CD14-positive monocyte (primary cell): ENCODE measurements around the gene MYADML2. TPM values are rescaled to one million over a fixed set of nuclear protein-coding genes. Genes with fewer than 3 reads are reported as not detected.
"Not testable (repeated sequence)": the region's sequence is repeated elsewhere in the genome, so short reads cannot be mapped to it uniquely, and the experiment has no call there.

Source experiments
- DNase-seq, 3 donors: peaks; one replicate each; pipeline ENCODE4 v3.0.0-alpha.2; 2011 to 2022
- H2AFZ ChIP-seq: 2 replicates; pipeline ENCODE4 v1.6.0; 2012; ENCODE audit warnings: mild to moderate bottlenecking, low read depth, low read length, inconsistent platforms; ENCODE audit not compliant: insufficient read depth, poor library complexity, severe bottlenecking
- H3K27ac ChIP-seq, 2 donors: 1 replicate in 1 of 2; 2 replicates in 1 of 2; pipeline ENCODE4 v1.5.1; 2012 to 2013; ENCODE audit warnings: low read length in 2 of 2, control low read depth in 1 of 2, inconsistent platforms in 1 of 2, low read depth in 1 of 2, mild to moderate bottlenecking in 1 of 2
- H3K27me3 ChIP-seq, 2 donors: one replicate each; pipeline versions ENCODE4 v1.6.0 to v1.6.1; 2011 to 2013; ENCODE audit warnings: low read length in 2 of 2; ENCODE audit not compliant: control insufficient read depth in 2 of 2, insufficient read depth in 2 of 2
- H3K36me3 ChIP-seq, 2 donors: replicated peaks in 1 of 2; 1 replicate in 1 of 2; 2 replicates in 1 of 2; pipeline versions ENCODE4 v1.5.1 to v1.6.1; 2012 to 2013; ENCODE audit warnings: low read length in 2 of 2, control low read depth in 1 of 2, inconsistent platforms in 1 of 2, mild to moderate bottlenecking in 1 of 2; ENCODE audit not compliant: insufficient read depth in 2 of 2, control insufficient read depth in 1 of 2
- H3K4me1 ChIP-seq, 2 donors: 1 replicate in 1 of 2; 2 replicates in 1 of 2; pipeline versions ENCODE4 v1.5.1 to v1.6.1; 2012 to 2013; ENCODE audit warnings: low read length in 2 of 2, control low read depth in 1 of 2, inconsistent platforms in 1 of 2, mild to moderate bottlenecking in 1 of 2, moderate library complexity in 1 of 2; ENCODE audit not compliant: insufficient read depth in 2 of 2, control insufficient read depth in 1 of 2
- H3K4me2 ChIP-seq: replicated peaks from 2 replicates; pipeline ENCODE3; 2012; ENCODE audit warnings: low read length, moderate library complexity, mild to moderate bottlenecking; ENCODE audit not compliant: poor library complexity, severe bottlenecking; ENCODE audit errors: extremely low read depth
- H3K4me3 ChIP-seq, 3 experiments: fragments of 200-600 bp in 1 of 3; sonication (generic) in 1 of 3; replicated peaks in 1 of 3; 1 replicate in 2 of 3; 2 replicates in 1 of 3; pipeline ENCODE4 v1.5.1; 2011 to 2013; ENCODE audit warnings: low read length in 3 of 3, mild to moderate bottlenecking in 3 of 3, control low read depth in 2 of 3, low read depth in 2 of 3, inconsistent platforms in 1 of 3, moderate library complexity in 1 of 3
- H3K79me2 ChIP-seq: 2 replicates; pipeline ENCODE4 v1.6.0; 2012; ENCODE audit warnings: mild to moderate bottlenecking, control low read depth, inconsistent platforms, low read length, moderate library complexity; ENCODE audit not compliant: insufficient read depth
- H3K9ac ChIP-seq: 2 replicates; pipeline ENCODE4 v1.6.0; 2017; ENCODE audit warnings: low read length, mild to moderate bottlenecking; ENCODE audit not compliant: insufficient read depth, poor library complexity, severe bottlenecking
- H3K9me3 ChIP-seq, 2 donors: replicated peaks in 1 of 2; 1 replicate in 1 of 2; 2 replicates in 1 of 2; pipeline versions ENCODE4 v1.5.1 to v1.6.1; 2012 to 2013; ENCODE audit warnings: low read length in 2 of 2, control low read depth in 1 of 2; ENCODE audit not compliant: control insufficient read depth in 1 of 2, insufficient read depth in 1 of 2
- H4K20me1 ChIP-seq: 2 replicates; pipeline ENCODE4 v1.6.0; 2012; ENCODE audit warnings: mild to moderate bottlenecking, low read length, control low read depth, moderate library complexity; ENCODE audit not compliant: insufficient read depth
- H3K27ac Mint-ChIP-seq, 7 donors: one replicate each; pipeline ENCODE4 v1.8.0; 2020; ENCODE audit warnings: mild to moderate bottlenecking in 7 of 7, mixed read lengths in 7 of 7, moderate library complexity in 6 of 7, inconsistent platforms in 2 of 7
- H3K27me3 Mint-ChIP-seq, 3 donors: one replicate each; pipeline ENCODE4 v1.8.0; 2021 to 2022; ENCODE audit warnings: low read depth in 3 of 3, mild to moderate bottlenecking in 3 of 3, mixed read lengths in 3 of 3, moderate library complexity in 3 of 3, inconsistent platforms in 1 of 3
- H3K36me3 Mint-ChIP-seq, 2 donors: one replicate each; pipeline ENCODE4 v1.8.0; 2020; ENCODE audit warnings: mixed read lengths in 2 of 2, inconsistent platforms in 1 of 2, mild to moderate bottlenecking in 1 of 2
- H3K4me1 Mint-ChIP-seq: one replicate; pipeline ENCODE4 v1.8.0; 2020; ENCODE audit warnings: mild to moderate bottlenecking, mixed read lengths
- H3K4me3 Mint-ChIP-seq, 2 donors: one replicate each; pipeline ENCODE4 v1.8.0; 2020; ENCODE audit warnings: mild to moderate bottlenecking in 2 of 2, mixed read lengths in 2 of 2, moderate library complexity in 1 of 2
- H3K9me3 Mint-ChIP-seq, 7 donors: one replicate each; pipeline ENCODE4 v1.8.0; 2020 to 2022; ENCODE audit warnings: mixed read lengths in 7 of 7, mild to moderate bottlenecking in 6 of 7, moderate library complexity in 6 of 7, inconsistent platforms in 2 of 7
- CTCF ChIP-seq: fragments of 200-600 bp; IDR thresholded peaks from one replicate; pipeline ENCODE4 v1.8.0; 2022; ENCODE audit warnings: antibody characterized with exemption, mild to moderate bottlenecking
- WGBS: methylation state at CpG from one replicate; pipeline ENCODE4 v1.1.5; 2013; ENCODE audit warnings: missing lambda C conversion rate; ENCODE audit not compliant: insufficient coverage; 5-methylcytosine and 5-hydroxymethylcytosine counted together
- intact Hi-C, 2 donors: fragments of 100-400 bp; cut with micrococcal nuclease; formaldehyde crosslinking; loops; one replicate each; pipeline versions ENCODE4 v1.15.0 to v1.15.1; 2023
- polyA plus RNA-seq, 3 donors: library from polyadenylated mRNA; depleted of rRNA in 1 of 3; unstranded in 2 of 3; stranded (reverse) in 1 of 3; fragments of 300-500 nt in 2 of 3; fragments of >200 nt in 1 of 3; fragmentation: Illumina TruSeq in 2 of 3; gene quantifications; 1 replicate in 2 of 3; 2 replicates in 1 of 3; pipeline ENCODE4 v1.2.3, GENCODE V29; 2012 to 2021

MYADML2 gene
- polyA plus RNA-seq, 3 donors: not detected

GRCh38 chr17:81954131-81955057, 7.4 kb upstream of the MYADML2 start:
- no peak overlapping the region for H3K27ac Mint-ChIP-seq

GRCh38 chr17:81953443-81953842, 6.4 kb upstream of the MYADML2 start:
- not testable (repeated sequence) for H3K4me3 ChIP-seq

More at GRCh38 chr17:81954131-81955057, 7.4 kb upstream of the MYADML2 start:
- no peak overlapping the region for H3K9ac ChIP-seq
- peaks cover 10 to 17% of the 10 kb centered on the region in 2 donors for H3K27me3 ChIP-seq
- Mint-ChIP-seq H3K27me3 (peaks cover 19 to 35% (median 28%) of the 10 kb centered on the region in 3 donors), H3K9me3 (peaks cover 0 to 7% (median 5%) of the 10 kb centered on the region in 7 donors), H3K36me3 (peaks cover 0 to 3% of the 10 kb centered on the region in 2 donors), H3K4me1 (peaks cover 3% of the 10 kb centered on the region), H3K4me3 (no peak overlapping the region)
- no peak for DNase-seq
- H4K20me1 ChIP-seq: no peaks in the 10 kb centered on the region
- H3K27ac ChIP-seq: no peak overlapping the region
- no peaks in the 10 kb centered on the region for H3K79me2 ChIP-seq
- H3K4me1 ChIP-seq: peaks cover 6 to 8% of the 10 kb centered on the region in 2 donors
- no peaks in the 10 kb centered on the region for H3K9me3 ChIP-seq
- 92% methylated on average over 7 of the region's 19 CpGs for WGBS
- intact Hi-C loops: no loop called here
- H2AFZ ChIP-seq: no peak overlapping the region
- H3K36me3 ChIP-seq: no peaks in the 10 kb centered on the region
- TF ChIP-seq CTCF: no peak
- H3K4me2 ChIP-seq: no peak overlapping the region
- H3K4me3 ChIP-seq: no peak overlapping the region

More at GRCh38 chr17:81953443-81953842, 6.4 kb upstream of the MYADML2 start:
- H3K9me3 ChIP-seq, intact Hi-C loops, H3K9ac ChIP-seq, H3K4me1 Mint-ChIP-seq, H4K20me1 ChIP-seq, DNase-seq, H3K36me3 ChIP-seq, H3K4me1 ChIP-seq, H3K36me3 Mint-ChIP-seq, H3K27me3 ChIP-seq, H3K4me3 Mint-ChIP-seq, H2AFZ ChIP-seq, H3K79me2 ChIP-seq, H3K27ac Mint-ChIP-seq, H3K27ac ChIP-seq, H3K9me3 Mint-ChIP-seq, H3K4me2 ChIP-seq: not testable (repeated sequence)
- WGBS: 72% methylated on average over 3 of the region's 5 CpGs
- H3K27me3 Mint-ChIP-seq: peaks cover 11 to 27% (median 24%) of the 10 kb centered on the region in 3 donors
